Kidney capillary endothelial cell (primary cell): ENCODE measurements around the gene KLHL8.
"Not testable (repeated sequence)": the region's sequence is repeated elsewhere in the genome, so short reads cannot be mapped to it uniquely, and the experiment has no call there.

Experiments used
- DNase-seq: peaks from one replicate; pipeline ENCODE4 v3.0.0-alpha.2; 2018; ENCODE audit warnings: low spot score

Gene KLHL8

GRCh38 chr4:87179751-87180150, 40.7 kb downstream of the KLHL8 start:
- no peak for DNase-seq

GRCh38 chr4:87174672-87175071, 45.7 kb downstream of the KLHL8 start:
- no peak for DNase-seq

GRCh38 chr4:87171944-87172343, 48.5 kb downstream of the KLHL8 start:
- DNase-seq, result no peak

GRCh38 chr4:87166296-87166854, 54.0 kb downstream of the KLHL8 start:
- no peak for DNase-seq

- DNase-seq, result no peak
These were observed 54.5 kb downstream of the KLHL8 start for GRCh38 chr4:87165892-87166291.

GRCh38 chr4:87153078-87153870, 67.1 kb downstream of the KLHL8 start:
- no peak for DNase-seq

- no peak for DNase-seq
These were observed 67.9 kb downstream of the KLHL8 start for GRCh38 chr4:87152310-87153041.

GRCh38 chr4:87151730-87152129, 68.7 kb downstream of the KLHL8 start:
- DNase-seq, result no peak

- peak; percentile 67 for DNase-seq
These were observed 69.7 kb downstream of the KLHL8 start for GRCh38 chr4:87150498-87151261.

GRCh38 chr4:87147116-87147515, 73.3 kb downstream of the KLHL8 start:
- DNase-seq, result no peak

- DNase-seq, result not testable (repeated sequence)
These were observed 74.5 kb downstream of the KLHL8 start for GRCh38 chr4:87145934-87146333.

- DNase-seq, result no peak
These were observed 76.1 kb downstream of the KLHL8 start for GRCh38 chr4:87144356-87144755.

GRCh38 chr4:87141428-87141827, 79.0 kb downstream of the KLHL8 start:
- DNase-seq, result no peak

GRCh38 chr4:87134122-87134521, 86.3 kb downstream of the KLHL8 start:
- no peak for DNase-seq

- DNase-seq, result no peak
These were observed 87.2 kb downstream of the KLHL8 start for GRCh38 chr4:87133183-87133582.

- no peak for DNase-seq
These were observed 88.4 kb downstream of the KLHL8 start for GRCh38 chr4:87132035-87132434.

- no peak for DNase-seq
These were observed 89.3 kb downstream of the KLHL8 start for GRCh38 chr4:87130985-87131703.

GRCh38 chr4:87129681-87130080, 90.7 kb downstream of the KLHL8 start:
- no peak for DNase-seq

GRCh38 chr4:87128006-87128705, 92.3 kb downstream of the KLHL8 start:
- DNase-seq, result no peak

GRCh38 chr4:87126056-87126455, 94.4 kb downstream of the KLHL8 start:
- DNase-seq, result no peak

- DNase-seq, result no peak
These were observed 98.2 kb downstream of the KLHL8 start for GRCh38 chr4:87122252-87122651.
